HG03342 (cell line): Measurements from ENCODE around the gene PPP1R12B.
A peak's percentile ranks its signal among the peaks of the same experiment; 100 is the strongest.
"Not testable (repeated sequence)": the region's sequence is repeated elsewhere in the genome, so short reads cannot be mapped to it uniquely, and the experiment has no call there.

Source experiments
- ATAC-seq: cut with Tn5 transposase; IDR thresholded peaks from one replicate; pipeline ENCODE4 v1.9.1; 2021; ENCODE audit warnings: mild to moderate bottlenecking, moderate library complexity; ENCODE audit not compliant: unreplicated experiment

PPP1R12B gene

DNA sequence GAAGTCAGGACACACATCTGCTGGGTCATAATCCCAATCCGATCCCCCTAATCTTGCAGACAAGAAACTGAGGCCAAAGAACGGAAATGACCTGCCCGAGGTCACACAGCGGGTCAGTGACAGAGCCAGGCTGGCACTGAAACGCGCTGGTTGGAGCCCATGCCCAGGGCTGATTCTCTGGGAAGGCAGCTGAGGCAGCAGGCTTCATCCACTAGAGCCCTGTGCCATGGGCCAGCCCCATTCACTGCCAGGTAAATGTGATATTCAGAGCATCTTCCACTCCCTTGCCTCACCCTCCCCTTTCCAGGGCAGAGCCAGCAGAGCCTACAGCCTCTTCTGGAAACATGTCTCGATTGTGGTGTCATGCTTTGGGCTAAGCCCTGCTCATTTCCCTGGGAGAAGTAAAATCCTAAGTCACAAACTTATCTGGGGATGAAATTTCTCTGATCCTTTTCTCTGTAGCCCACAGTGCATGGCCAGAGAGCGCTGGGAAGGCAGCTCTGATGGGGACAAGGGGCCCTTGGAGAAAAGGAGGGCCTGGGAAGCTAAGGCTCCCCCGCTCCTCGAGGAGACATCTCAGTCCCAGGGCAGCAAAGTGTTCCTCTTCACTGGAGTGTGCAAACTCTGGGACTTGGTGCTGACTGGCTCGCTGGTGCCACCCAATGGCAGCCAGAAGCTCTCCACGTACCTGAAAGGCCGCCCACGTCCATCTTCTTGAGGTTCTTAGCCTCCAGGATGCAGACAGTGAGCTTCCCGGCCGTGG is 251.4 kb downstream of the PPP1R12B start:
- ATAC-seq: no peak

DNA sequence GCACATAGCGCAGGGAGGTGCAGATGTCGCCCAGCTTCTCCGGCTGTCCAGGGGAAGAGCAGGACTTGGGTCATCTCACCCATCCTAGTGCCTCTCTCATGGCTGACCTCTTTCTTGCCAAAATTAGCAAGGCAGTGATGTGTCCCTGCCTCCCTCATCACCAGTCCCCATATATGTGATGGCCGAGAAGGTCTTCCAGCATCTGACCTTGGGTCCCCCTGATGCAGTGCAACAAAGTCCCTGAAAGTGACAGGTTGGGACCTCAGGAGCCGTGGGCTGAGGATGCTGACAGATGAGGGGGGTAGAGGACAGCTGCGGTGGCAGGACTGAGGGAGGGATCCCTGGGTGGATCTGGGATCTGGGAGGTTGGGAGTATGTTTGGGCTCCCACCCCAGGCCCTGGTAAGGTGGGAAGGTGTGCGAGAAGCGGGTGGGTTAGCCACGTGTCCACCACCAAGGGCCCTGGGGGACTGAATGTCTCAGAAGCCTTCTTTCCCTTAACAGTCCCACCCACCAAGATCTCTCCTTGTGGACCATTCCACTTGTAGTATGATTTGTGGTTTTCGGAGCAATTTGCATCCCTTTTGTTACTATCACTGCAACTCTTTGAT is 252.0 kb downstream of the PPP1R12B start:
- no peak for ATAC-seq

DNA sequence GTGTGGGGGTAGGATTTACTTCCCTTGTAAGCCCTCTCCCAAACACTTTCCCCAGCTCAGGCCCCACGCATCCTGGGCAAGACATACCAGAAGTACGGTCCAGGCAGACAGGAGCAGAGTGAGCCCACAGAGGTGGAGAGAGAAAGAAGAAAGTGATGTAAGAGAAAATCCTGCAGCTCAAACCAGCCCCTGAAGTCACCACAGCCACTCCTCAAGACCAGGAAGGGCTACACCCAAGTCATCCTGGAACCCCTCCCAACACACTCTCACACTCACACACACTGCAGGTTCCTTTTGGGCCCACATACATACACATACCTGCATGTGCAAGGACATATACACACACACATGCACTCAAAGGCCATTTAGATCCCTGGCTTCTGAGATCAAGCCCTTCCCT is 254.9 kb downstream of the PPP1R12B start:
- ATAC-seq: no peak

DNA sequence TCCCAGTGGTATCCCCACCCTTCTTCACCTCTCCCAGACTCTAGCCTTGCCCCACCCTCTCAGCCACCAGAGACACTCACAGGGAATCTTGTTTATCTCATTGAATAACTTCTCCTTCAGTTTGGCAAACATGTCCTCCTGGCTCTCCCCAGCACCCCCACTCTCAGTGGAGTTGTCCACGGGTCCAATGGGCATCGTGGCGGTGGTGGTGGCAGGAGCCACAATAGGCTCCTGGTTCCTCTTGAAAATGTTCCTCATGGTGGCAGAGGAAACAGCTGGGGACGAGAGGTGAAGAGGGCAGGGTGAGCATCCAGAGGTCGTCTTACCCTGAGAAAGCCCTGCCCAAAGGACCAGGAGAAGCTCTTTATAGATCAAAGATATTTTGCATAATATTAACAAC is 257.0 kb downstream of the PPP1R12B start:
- ATAC-seq: no peak

DNA sequence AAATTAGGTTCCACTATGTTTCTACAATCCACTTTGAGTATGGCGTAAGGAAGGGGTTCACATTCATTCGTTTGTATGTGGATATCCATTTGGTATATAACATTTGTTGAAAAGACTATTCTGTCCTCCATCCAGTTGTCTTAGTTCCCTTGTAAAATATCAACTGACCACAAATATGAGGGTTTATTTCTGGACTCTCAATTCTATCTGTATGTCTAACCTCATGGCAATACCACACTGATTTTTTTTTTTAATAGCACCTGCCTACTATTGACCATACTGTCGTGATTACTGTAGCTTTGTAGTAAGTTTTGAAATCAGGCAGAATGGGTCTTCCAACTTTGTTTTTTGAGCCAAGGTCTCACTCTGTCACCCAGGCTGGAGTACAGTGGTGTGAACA is 263.5 kb downstream of the PPP1R12B start:
- not testable (repeated sequence) for ATAC-seq

DNA sequence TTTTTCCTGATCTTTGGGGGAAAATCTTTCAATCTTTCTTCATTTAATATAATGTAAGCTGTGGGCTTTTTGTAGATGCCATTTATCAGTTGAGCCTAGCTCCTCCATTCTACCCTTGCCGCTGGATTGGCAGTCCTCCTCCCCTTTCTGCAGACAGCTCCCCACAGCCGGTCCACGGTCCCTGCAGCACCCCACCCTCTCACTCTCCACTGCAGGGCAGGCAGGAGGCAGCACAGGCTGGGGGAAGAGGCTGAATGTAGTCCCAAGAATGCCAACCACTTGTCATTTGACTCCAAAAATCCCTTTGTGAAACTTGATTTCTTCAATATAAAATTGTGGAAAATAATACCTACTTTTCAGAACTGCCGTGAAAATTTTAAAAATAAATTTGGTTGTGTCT is 265.1 kb downstream of the PPP1R12B start:
- ATAC-seq: no peak

DNA sequence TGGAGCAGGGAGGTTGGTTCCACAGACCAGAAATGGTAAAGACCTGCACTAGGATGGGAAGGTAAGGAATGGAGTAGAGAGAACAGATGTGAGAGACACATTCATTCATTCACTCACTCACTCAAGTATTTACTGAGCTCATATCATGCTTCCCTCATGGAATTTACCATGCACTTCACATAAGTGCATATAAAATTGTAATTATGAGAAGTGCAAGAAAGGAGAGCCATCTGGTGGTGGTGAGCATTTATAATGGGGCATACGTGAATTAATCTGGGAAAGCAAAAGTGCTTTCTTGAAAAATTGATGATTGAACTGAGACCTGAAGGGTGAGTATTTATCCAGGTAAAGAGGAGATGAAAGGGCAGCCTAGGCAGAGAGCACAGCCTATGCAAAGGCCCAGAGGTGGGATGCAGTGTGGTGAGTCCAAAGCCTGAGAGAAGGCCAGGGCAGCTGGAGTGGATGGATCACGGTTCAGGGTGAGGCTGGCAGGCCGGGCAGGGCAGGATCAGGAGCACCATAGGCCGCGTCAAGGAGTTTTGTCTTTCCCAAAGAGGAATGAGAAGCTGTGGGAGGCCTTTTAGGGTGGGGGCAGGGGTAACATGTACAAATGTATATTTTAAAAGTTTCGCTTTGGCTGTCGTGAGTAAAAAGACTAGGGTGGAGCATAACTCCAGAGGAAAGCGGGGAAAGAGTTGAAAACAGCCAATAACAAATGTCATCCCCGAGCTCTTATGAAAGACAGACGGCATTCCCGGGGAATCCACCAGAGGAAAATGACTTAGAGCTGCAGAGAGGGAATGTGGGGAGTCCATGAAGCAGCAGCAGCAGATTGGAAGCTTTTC is 266.1 kb downstream of the PPP1R12B start:
- not testable (repeated sequence) for ATAC-seq

DNA sequence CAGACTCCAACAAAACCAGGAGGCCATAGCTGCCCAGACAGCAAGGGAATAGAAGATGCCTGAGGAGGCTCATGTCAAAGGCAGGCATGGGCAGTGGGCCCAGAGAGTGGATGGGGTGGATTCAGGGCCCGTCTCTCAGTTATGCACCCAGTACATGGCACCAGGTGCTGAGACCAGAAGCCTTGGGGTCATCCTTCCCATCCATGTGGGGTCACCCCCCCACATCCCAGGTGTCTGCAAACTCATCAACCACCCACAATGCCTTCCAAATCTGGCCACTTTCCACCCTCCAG is 266.7 kb downstream of the PPP1R12B start:
- ATAC-seq: not testable (repeated sequence)

DNA sequence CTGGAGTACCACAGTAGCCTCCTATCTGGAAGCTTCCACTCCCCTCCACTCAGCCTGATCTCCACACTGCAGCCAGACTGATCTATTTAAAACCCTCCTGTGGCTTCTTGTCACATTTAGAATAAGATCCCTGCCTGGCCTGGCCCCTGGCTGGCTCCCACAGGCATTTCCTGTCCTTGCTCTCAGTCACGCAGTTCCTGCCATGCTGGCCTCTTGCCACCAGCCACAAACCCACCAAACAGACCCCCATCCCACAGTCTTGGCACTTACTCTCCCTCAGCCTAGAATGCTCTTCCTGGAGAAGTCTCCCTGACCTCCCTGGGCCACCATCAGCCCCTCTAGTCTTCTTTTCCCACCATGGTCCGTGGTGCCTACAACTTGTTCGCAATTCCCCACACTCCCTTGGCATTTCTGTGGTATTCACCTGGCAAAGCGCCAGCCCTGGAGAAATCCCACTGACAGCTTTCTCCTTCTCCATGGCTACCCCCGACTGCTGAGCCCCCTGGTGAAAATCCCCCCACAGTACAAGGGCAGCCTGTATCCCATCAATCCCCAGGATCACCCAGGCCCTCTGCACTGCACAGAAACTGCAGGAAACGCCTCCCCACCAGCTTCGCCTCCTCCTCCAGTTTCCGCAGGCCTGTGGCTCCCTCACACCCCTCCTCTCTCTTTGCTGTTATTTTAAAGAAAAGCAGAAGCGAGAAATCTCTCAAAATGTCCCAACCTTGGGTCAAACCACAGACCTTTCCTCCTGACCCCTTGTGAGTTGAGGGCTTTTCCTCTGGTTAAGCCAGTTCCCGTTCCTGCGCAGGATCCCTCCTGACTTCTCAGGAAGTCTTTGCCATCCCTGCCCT is 267.2 kb downstream of the PPP1R12B start:
- ATAC-seq: peak; percentile 74

DNA sequence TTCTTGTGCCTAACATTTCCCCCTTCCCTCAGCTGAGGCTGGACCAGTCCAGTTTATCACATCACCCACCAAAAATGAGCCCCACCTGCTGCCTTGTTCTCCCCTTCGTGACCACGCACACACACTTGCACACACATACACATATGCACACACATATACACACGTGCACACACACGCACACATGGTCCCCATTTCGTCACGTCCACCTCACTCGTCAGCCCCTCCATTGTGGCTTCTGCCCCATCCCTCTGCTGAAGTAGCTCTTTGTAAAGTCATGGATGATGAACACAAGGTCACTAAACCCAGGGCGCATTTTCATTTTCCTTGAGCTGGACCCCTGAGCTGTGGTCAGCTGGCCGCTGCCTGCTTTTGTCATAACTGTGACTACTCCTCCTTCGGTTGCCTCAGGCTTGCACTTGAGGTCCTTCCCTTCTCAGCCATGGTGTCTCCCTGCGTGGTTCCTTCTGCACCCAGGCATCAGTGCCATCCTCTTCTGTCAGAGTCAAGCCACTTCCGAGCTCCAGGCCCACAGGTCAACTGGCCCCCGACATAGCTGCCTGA is 267.9 kb downstream of the PPP1R12B start:
- peak; percentile 20 for ATAC-seq

DNA sequence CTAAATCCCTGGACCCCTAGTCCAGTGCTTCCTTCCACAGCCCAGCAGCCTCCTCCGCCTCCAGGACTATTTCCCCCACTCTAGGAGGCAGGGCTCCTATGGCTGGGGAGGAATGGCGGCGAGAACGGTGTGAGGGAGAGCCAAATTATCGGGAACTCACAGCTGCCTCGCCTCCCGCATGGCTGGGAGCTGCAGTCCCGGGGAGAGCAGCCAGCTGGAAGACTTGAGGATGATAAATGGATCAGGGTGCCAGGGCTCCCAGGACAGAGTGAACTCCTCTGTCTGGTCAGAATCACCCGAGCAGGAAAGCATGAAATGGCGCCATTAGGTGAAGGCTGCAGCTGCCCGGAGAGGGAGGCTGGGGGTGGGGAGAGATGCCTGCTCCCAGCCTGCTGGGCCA is 270.5 kb downstream of the PPP1R12B start:
- not testable (repeated sequence) for ATAC-seq

DNA sequence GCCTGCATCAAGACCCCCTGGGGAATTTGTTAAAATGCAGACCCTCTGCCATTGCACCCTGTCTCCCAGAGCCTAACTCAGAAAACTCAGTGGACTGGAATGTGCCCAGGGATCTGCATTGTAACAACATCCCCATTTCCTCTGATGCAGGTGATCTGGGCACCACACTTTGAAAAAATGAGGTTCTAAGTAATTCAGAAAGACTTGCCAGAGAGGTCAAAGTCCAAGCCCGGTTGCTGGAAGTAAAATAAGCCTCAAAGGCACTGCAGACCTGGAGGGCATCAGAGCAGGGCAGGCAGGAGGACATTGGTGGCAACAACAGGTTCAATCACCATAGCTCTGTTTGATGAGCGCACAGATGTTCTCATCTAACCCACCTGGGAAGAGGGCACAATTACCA is 271.0 kb downstream of the PPP1R12B start:
- no peak for ATAC-seq

DNA sequence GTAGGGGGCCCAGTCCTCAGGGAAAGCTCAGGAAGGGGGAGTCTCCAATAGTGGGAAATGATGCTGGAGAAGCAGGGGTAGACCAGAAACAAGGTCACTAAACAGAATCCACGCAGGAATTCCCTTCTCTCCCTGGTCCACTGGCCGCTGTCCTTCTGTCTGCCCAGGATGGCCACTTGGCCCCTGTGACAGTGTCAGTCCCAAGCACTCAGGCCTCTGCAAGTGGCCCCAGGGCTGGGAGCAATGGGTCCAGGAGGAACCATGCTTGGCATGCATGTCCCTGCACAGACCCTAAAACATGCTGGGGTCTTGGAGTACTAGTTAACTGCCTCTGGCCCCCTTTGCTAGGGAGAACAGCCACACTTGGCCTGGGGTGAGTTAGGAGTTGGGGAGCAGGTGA is 271.5 kb downstream of the PPP1R12B start:
- ATAC-seq: not testable (repeated sequence)

DNA sequence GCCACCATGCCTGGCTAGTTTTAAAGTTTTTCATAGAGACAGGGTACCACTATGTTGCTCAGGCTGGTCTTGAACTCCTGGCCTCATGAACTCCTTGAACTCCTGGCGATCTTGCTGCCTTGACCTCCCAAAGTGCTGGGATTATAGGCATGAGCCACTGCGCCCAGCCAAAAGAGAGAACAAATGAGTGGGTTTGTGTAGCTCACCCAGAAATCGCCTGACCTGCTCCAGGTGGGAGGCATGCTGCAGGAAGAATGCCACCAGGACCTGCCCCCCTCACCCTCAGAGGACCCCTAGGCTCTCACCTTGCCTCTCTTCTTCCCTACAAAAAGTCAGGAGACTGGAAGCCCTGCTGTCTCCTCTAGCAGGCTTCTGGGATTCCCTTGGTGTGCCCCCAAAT is 272.9 kb downstream of the PPP1R12B start:
- no peak for ATAC-seq

DNA sequence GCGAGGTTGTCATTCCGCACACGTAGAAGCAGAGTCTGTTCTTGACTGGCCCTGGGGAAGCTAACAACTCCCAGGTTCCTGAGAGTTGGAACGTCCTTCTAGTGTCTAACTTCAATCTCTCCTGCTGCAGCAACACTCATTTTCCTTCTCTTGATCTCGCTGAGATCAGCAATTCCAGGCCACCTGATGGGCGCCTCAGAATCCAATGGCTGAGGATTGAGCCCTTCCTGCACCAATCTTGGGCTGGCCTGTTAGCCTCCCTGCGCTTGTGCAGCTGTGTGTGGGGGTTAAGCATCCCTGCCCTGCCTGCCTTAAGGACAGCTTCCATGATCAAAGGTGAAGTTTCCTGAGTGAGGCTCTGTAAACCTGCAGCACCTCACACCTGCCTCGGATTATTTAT is 273.9 kb downstream of the PPP1R12B start:
- no peak for ATAC-seq

DNA sequence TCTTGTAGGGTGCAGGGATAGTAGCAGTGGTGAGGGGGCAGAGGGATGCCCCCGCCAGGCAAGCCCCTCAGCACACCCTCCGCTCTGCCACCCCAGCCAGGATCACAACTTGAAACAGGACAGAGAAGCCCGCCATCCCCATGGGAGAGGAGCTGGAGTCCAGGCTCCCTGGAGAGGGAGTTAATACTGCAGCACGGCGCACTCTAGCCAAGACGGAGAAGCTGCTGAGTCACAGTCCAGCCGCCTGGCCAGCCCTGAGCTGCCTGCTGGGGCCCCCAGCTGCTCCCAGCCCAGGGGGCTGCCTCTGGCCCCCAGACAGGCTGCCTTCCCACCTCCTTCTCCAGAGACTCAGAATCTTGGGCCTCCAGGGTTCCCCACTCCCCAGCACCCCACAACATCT is 274.6 kb downstream of the PPP1R12B start:
- no peak for ATAC-seq

DNA sequence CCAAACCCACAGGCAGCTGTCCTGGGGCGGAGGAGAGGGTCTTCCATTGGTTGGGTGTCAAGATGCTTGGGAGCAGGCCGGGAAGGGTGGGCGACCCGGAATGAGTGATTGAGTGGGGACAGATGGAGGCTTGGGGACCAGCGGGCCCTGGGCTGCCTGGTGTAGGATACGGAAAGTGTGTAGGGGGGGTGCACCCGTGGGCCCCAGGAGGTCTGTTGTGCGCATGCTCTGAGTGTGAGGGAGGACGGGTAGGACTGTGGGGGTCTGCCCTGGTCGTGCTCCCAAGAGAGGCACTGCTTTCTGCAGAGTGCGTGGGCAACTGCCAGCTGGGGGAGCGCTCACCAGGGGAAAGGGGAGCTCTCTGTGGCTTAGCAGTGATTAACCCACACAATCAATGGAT is 275.0 kb downstream of the PPP1R12B start:
- ATAC-seq: not testable (repeated sequence)

DNA sequence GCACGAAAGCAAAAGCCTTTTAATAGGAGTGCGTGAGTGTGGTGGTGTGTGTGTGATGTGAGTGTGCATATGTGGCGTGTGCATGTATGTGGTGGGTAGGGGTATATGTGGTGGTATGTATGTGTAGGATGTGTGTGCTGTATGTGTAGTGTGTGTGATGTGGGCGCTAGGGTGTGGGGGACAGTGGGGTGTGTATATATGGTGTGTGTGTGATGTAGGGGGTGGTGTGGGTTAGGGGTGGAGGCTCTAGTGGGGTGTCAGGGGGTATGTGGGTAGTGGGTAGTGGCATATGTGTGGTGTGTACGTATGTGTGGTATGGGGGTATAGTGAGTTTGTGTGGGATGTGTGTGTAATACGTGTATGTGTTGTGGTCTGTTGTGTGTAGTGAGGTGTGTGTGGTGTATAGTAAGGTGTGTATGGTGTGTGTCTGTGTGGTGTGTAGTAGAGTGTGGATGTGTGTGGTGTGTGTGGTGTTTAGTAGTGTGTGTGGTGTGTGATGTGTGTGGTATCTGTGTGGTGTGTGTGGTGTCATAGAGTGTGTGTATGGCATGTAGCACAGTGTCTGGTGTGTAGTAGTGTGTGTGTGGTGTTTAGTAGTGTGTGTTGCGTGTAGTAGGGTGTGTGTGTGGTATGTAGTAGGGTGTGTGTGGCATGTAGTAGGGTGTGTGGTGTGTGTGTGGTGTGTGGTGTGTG is 275.7 kb downstream of the PPP1R12B start:
- no peak for ATAC-seq

DNA sequence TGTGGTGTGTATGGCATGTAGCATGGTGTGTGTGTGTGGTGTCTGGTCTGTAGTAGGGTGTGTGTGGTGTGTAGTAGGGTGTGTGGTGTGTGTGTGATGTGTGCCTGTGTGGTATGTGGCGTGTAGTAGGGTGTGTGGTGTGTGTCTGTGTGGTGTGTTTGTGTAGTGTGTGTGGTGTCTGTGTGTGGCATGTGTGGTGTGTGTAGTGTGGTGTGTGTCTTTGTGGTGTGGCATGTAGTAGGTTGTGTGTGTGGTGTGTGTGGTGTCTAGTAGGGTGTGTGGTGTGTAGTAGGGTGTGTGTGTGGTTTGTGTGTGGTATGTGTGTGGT is 276.2 kb downstream of the PPP1R12B start:
- no peak for ATAC-seq
